GM12878 (cell line): ENCODE measurements around the gene OLFML2B. TPM values are rescaled to one million over a fixed set of nuclear protein-coding genes. Genes with fewer than 3 reads are reported as not detected.

Experiments used
- ATAC-seq: fragments of 200-7000 bp; cut with Tn5 transposase; 3 replicates; pipeline ENCODE4 v1.9.1; 2020; ENCODE audit warnings: mild to moderate bottlenecking, moderate library complexity
- BruUV-seq: library from RNA; stranded (reverse); fragments of 400-500 nt; replicated peaks from 2 replicates; lab custom pipeline; 2021; lab: Mats Ljungman, UMichigan
- CTCF ChIA-PET: fragments of 300-600 bp; sonication (Branson Sonifier 250); formaldehyde crosslinking; extraction: SDS; loops from one replicate; lab custom pipeline; 2021; ENCODE audit warnings: inconsistent platforms; lab: Yijun Ruan, JAX
- POLR2A ChIA-PET: fragments of 350-600 bp; formaldehyde crosslinking; extraction: SDS; loops from one replicate; lab custom pipeline; 2021; ENCODE audit warnings: inconsistent platforms; lab: Charles Lee
- RAD21 ChIA-PET: fragments of 300-600 bp; sonication (Branson Sonifier 250); formaldehyde crosslinking; loops from one replicate; lab custom pipeline; 2023; ENCODE audit warnings: antibody characterized with exemption; ENCODE audit not compliant: unreplicated experiment; lab: Charles Lee
- SMC1A ChIA-PET: fragments of 300-600 bp; sonication (Branson Sonifier 250); formaldehyde crosslinking; loops from one replicate; lab custom pipeline; 2023; ENCODE audit not compliant: unreplicated experiment, uncharacterized antibody; lab: Charles Lee
- DNase-seq: peaks from one replicate; pipeline ENCODE4 v3.0.0-alpha.2; 2011; ENCODE audit warnings: low read depth, low spot score
- FAIRE-seq: peaks from 3 replicates; lab custom pipeline; 2011; peaks lifted over from hg19 to GRCh38; lab: Jason Lieb, UNC
- H2AFZ ChIP-seq: 2 replicates; pipeline ENCODE4 v1.6.0; 2011; ENCODE audit warnings: low read depth, low read length, control low read depth; ENCODE audit not compliant: control insufficient read depth
- H3K27ac ChIP-seq: 2 replicates; pipeline ENCODE4 v1.5.1; 2011; ENCODE audit warnings: control low read depth; ENCODE audit not compliant: control insufficient read depth, insufficient read depth
- H3K27me3 ChIP-seq, 2 experiments: replicated peaks in 1 of 2; 2 replicates each; pipeline versions ENCODE4 v1.6.0 to v1.6.1; 2011; ENCODE audit warnings: low read length in 1 of 2; ENCODE audit not compliant: control insufficient read depth in 2 of 2, insufficient read depth in 2 of 2
- H3K36me3 ChIP-seq, 2 experiments: 2 replicates each; pipeline ENCODE4 v1.5.1; 2011; ENCODE audit warnings: low read length in 1 of 2; ENCODE audit not compliant: control insufficient read depth in 2 of 2, insufficient read depth in 2 of 2
- H3K4me1 ChIP-seq: 2 replicates; pipeline ENCODE4 v1.6.1; 2011; ENCODE audit warnings: mild to moderate bottlenecking, low read length, moderate library complexity, mixed read lengths; ENCODE audit not compliant: control insufficient read depth, insufficient read depth
- H3K4me2 ChIP-seq: 2 replicates; pipeline ENCODE4 v1.6.0; 2011; ENCODE audit warnings: control low read depth; ENCODE audit not compliant: control insufficient read depth, insufficient read depth
- H3K4me3 ChIP-seq: fragments of 200-600 bp; sonication (generic); 2 replicates; pipeline ENCODE4 v1.5.1; 2016
- H3K79me2 ChIP-seq: 2 replicates; pipeline ENCODE4 v1.6.0; 2011; ENCODE audit warnings: low read length; ENCODE audit not compliant: control insufficient read depth, insufficient read depth
- H3K9ac ChIP-seq: 2 replicates; pipeline ENCODE4 v1.8.0; 2011; ENCODE audit warnings: low read length, control low read depth, mixed read lengths; ENCODE audit not compliant: control insufficient read depth, insufficient read depth
- H3K9me3 ChIP-seq: replicated peaks from 3 replicates; pipeline ENCODE4 v1.5.1; 2011; ENCODE audit warnings: mild to moderate bottlenecking, low read length; ENCODE audit not compliant: control insufficient read depth, insufficient read depth
- H4K20me1 ChIP-seq: 2 replicates; pipeline ENCODE4 v1.6.0; 2011; ENCODE audit not compliant: control insufficient read depth, insufficient read depth
- BHLHE40 ChIP-seq, 2 experiments: fragments of 450-650 bp in 1 of 2; IDR thresholded peaks; 2 replicates each; pipeline ENCODE4 v1.6.1; 2011 to 2017; ENCODE audit warnings: low read depth in 2 of 2, borderline replicate concordance in 1 of 2, improper control_type of control experiment in 1 of 2, low read length in 1 of 2, mild to moderate bottlenecking in 1 of 2
- BMI1 ChIP-seq: fragments of 450-650 bp; IDR thresholded peaks from 2 replicates; pipeline ENCODE4 v1.6.1; 2016; ENCODE audit warnings: mild to moderate bottlenecking, moderate library complexity, borderline replicate concordance
- CBX3 ChIP-seq: fragments of 200-600 bp; sonication (generic); IDR thresholded peaks from 2 replicates; pipeline ENCODE4 v1.6.1; 2016; ENCODE audit warnings: low read depth, borderline replicate concordance
- E2F4 ChIP-seq: IDR thresholded peaks from 2 replicates; pipeline ENCODE4 v1.6.1; 2012; ENCODE audit warnings: low read depth, low read length, improper control_type of control experiment
- EZH2 ChIP-seq: IDR thresholded peaks from 2 replicates; pipeline ENCODE4 v1.6.1; 2012; ENCODE audit warnings: low read depth, mild to moderate bottlenecking, control low read depth, inconsistent platforms, low read length, borderline replicate concordance; ENCODE audit not compliant: control insufficient read depth
- RAD51 ChIP-seq: fragments of 450-650 bp; IDR thresholded peaks from 2 replicates; pipeline ENCODE4 v1.6.1; 2016; ENCODE audit warnings: moderate library complexity, mild to moderate bottlenecking, inconsistent platforms
- RFX5 ChIP-seq: IDR thresholded peaks from 2 replicates; pipeline ENCODE4 v1.6.1; 2011; ENCODE audit warnings: low read depth, low read length, improper control_type of control experiment
- SKIL ChIP-seq: fragments of 450-650 bp; IDR thresholded peaks from 2 replicates; pipeline ENCODE4 v1.6.1; 2017; ENCODE audit warnings: mild to moderate bottlenecking, low read depth, inconsistent platforms; ENCODE audit not compliant: poor library complexity, severe bottlenecking
- SMC3 ChIP-seq: IDR thresholded peaks from 2 replicates; pipeline ENCODE4 v1.6.1; 2011; ENCODE audit warnings: low read length, improper control_type of control experiment, borderline replicate concordance
- TCF12 ChIP-seq: IDR thresholded peaks from 2 replicates; pipeline ENCODE4 v1.6.1; 2011; ENCODE audit warnings: low read depth, mild to moderate bottlenecking, low read length
- WRNIP1 ChIP-seq: IDR thresholded peaks from 2 replicates; pipeline ENCODE4 v1.6.1; 2011; ENCODE audit warnings: low read depth, low read length, improper control_type of control experiment, borderline replicate concordance
- ZBTB33 ChIP-seq: fragments of 450-650 bp; IDR thresholded peaks from 2 replicates; pipeline ENCODE4 v1.6.1; 2017; ENCODE audit warnings: mild to moderate bottlenecking
- ZNF274 ChIP-seq: IDR thresholded peaks from one replicate; pipeline ENCODE4 v1.8.0; 2011; ENCODE audit not compliant: insufficient read length, insufficient read depth
- ZNF592 ChIP-seq: fragments of 450-650 bp; IDR thresholded peaks from 2 replicates; pipeline ENCODE4 v1.6.1; 2017; ENCODE audit warnings: mild to moderate bottlenecking, moderate library complexity
- in situ Hi-C: fragments of 300-500 bp; cut with MboI; formaldehyde crosslinking; loops from 9 replicates; pipeline ENCODE4 v1.14.3; 2018; ENCODE audit warnings: mixed read lengths
- intact Hi-C: fragments of 100-400 bp; cut with micrococcal nuclease; formaldehyde crosslinking; loops from one replicate; pipeline ENCODE4 v1.14.2; 2022; ENCODE audit not compliant: unreplicated experiment
- polyA plus RNA-seq, 11 experiments: library from polyadenylated mRNA; depleted of rRNA in 4 of 11; unstranded in 6 of 11; stranded (reverse) in 5 of 11; fragments of >200 nt; fragmentation: Nextera tagmentation in 4 of 11; fragmentation: Illumina TruSeq in 1 of 11; extraction: Ambion mirVana in 4 of 11; extraction: Trizol in 1 of 11; gene quantifications; 1 replicate in 1 of 11; 2 replicates in 10 of 11; pipeline versions ENCODE4 v1.2.1 to v1.2.3, GENCODE V29; 2011 to 2016; ENCODE audit warnings: inconsistent platforms in 2 of 11, missing spikeins in 2 of 11, low read depth in 1 of 11
- total RNA-seq, 4 experiments: library from RNA; depleted of rRNA in 3 of 4; stranded (reverse); fragments of >200 nt in 3 of 4; fragmentation: Illumina TruSeq in 1 of 4; extraction: Trizol in 1 of 4; gene quantifications; 2 replicates each; pipeline versions ENCODE4 v1.2.1 to v1.2.3, GENCODE V29; 2013 to 2021

Gene OLFML2B
- total and polyA plus RNA-seq, 10 of the 15 experiments (the other 5 are each of a cell fraction or from before 2014, with no cell fraction given) = not detected

GRCh38 chr1:161954466-161954865 lies 69.2 kb downstream of the OLFML2B start:
- no peaks in the 10 kb centered on the region for H3K4me1 ChIP-seq
- no peak overlapping the region for H3K4me2 ChIP-seq
- H3K27ac ChIP-seq = no peak overlapping the region
- no peak for FAIRE-seq
- no peaks in the 10 kb centered on the region for H3K27me3 ChIP-seq
- peaks cover 1 to 2% of the 10 kb centered on the region in 2 experiments; a peak in 3 of 4 replicates for H3K36me3 ChIP-seq
- BruUV-seq = no TSS peak
- no peaks in the 10 kb centered on the region for H4K20me1 ChIP-seq
- POLR2A ChIA-PET = no interaction called here
- H3K4me3 ChIP-seq = no peak overlapping the region
- RAD21 ChIA-PET = no interaction called here
- H3K79me2 ChIP-seq = no peaks in the 10 kb centered on the region
- DNase-seq = no peak
- no peak overlapping the region for H2AFZ ChIP-seq
- ATAC-seq = no peak
- no peaks in the 10 kb centered on the region for H3K9me3 ChIP-seq
- intact Hi-C loops = no loop called here
- CTCF ChIA-PET = no interaction called here
- H3K9ac ChIP-seq = no peak overlapping the region
- SMC1A ChIA-PET = no interaction called here
- in situ Hi-C loops = no loop called here
- no peak for TF ChIP-seq BMI1
- TF ChIP-seq CBX3 = no peak
- no peak for TF ChIP-seq RFX5
- TF ChIP-seq SKIL = no peak
- no peak for TF ChIP-seq E2F4
- TF ChIP-seq ZNF592 = no peak
- no peak for TF ChIP-seq SMC3
- TF ChIP-seq BHLHE40 (IDR thresholded peaks at IDR 0.05; ENCODE audit: borderline replicate concordance in 1 of 2, low read depth in 2 of 2, low read length in 1 of 2) = no peak
- no peak for TF ChIP-seq ZNF274
- no peak for TF ChIP-seq ZBTB33
- no peak for TF ChIP-seq WRNIP1
- TF ChIP-seq TCF12 = no peak
- TF ChIP-seq EZH2 = no peak
- TF ChIP-seq RAD51 = no peak
